Measurements from ENCODE around the gene SRGN.

The SRGN gene

GRCh38 chr10:69142983-69143382, 55.1 kb downstream of the SRGN start:
- DNase-seq, result no peak

GRCh38 chr10:69145329-69145728, 57.4 kb downstream of the SRGN start:
- no peak for DNase-seq

GRCh38 chr10:69145864-69146263, 58.0 kb downstream of the SRGN start:
- no peak for DNase-seq

GRCh38 chr10:69146759-69147158, 58.9 kb downstream of the SRGN start:
- no peak for DNase-seq

GRCh38 chr10:69151984-69152383, 64.1 kb downstream of the SRGN start:
- no peak for DNase-seq

- no peak for DNase-seq
Observed at GRCh38 chr10:69153227-69153626, 65.3 kb downstream of the SRGN start.

Data from activated T-cell treated with anti-CD3 and anti-CD28 coated beads, Interleukin-2, amount 50 U/mL, for 48 hours (primary cell).